C4-2B (cell line): ENCODE measurements around the gene JAKMIP1.

Experiments
- H3K27ac ChIP-seq: fragments of 450-650 bp; 2 replicates; pipeline ENCODE4 v1.5.1; 2017
- CTCF ChIP-seq: fragments of 450-650 bp; conservative IDR thresholded peaks from 2 replicates; pipeline ENCODE4 v1.5.1; 2017; ENCODE audit warnings: mild to moderate bottlenecking
- ZFX ChIP-seq: fragments of 450-650 bp; IDR thresholded peaks from 2 replicates; pipeline ENCODE4 v1.6.1; 2017

Gene JAKMIP1

GRCh38 chr4:5976921-5977320, 223.4 kb downstream of the JAKMIP1 start:
- TF ChIP-seq CTCF = no peak
- no peak for TF ChIP-seq ZFX
- H3K27ac ChIP-seq = no peak overlapping the region

GRCh38 chr4:5976431-5976830, 223.9 kb downstream of the JAKMIP1 start:
- H3K27ac ChIP-seq = no peak overlapping the region
- TF ChIP-seq CTCF (no peak), ZFX (no peak)
